ENCODE results near the gene NPW. TPM values are rescaled to one million over a fixed set of nuclear protein-coding genes. Genes with fewer than 3 reads are reported as not detected.

Gene NPW
- total RNA-seq, 1 donor from 2014 or later = 0.82 TPM

DNA sequence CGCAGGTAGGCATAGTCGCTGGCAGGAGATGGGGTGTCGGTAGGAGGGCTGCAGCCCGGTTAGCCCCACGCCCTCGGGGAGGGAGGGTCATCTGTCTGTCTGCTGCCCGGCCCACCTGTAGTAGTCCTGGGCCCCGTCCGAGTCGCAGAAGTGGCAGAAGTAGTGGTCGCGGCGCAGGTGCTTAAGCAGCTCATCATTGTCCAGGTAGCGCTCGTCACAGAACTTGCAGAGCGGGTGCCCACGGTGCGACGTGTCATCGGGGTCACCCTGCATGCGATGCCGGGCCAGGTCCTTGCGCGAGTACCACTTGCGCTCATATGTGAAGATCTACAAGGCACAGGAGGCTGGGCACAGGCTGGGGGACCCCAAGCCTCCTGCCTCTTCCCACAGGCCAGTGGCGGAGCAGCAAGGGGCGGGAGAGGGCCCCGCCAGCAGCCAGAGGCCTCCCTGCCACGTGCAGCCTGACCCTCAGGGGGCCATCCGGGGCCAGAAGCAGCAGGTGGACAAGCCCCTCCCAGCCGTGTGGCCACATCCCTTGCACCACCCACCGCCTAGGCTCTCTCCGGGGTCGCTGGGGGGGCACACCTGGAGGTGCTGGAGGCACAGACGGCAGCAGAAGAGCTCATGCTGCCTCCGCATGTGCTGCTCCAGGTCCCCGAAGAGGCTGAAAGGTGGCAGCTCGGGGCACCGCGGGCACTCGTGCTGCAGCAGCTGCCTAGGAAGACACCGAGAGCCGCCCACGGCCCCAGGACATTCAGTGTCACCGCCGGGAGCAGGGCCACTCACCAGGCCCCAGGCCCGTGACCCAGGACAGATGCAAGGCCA lies 17.0 kb upstream of the NPW start:
- DNase-seq (ENCODE audit: low spot score) = no peak
- H3K9me3 Mint-ChIP-seq (ENCODE audit: unreplicated experiment) = no peaks in the 10 kb centered on the region
- no peak overlapping the region for H3K27ac Mint-ChIP-seq (ENCODE audit: unreplicated experiment)
- peaks cover 7% of the 10 kb centered on the region for H3K27me3 Mint-ChIP-seq (ENCODE audit: unreplicated experiment)
- peaks cover 5% of the 10 kb centered on the region for H3K4me1 Mint-ChIP-seq (ENCODE audit: unreplicated experiment)
- no peak for TF ChIP-seq CTCF (IDR thresholded peaks at IDR 0.05; ENCODE audit: unreplicated experiment)
- H3K36me3 Mint-ChIP-seq (ENCODE audit: low read depth, unreplicated experiment) = no peaks in the 10 kb centered on the region
- H3K4me3 Mint-ChIP-seq (ENCODE audit: unreplicated experiment) = peak overlapping the region; percentile 37

- DNase-seq (ENCODE audit: low spot score) = no peak
- no peak overlapping the region for H3K27ac Mint-ChIP-seq (ENCODE audit: unreplicated experiment)
- H3K4me3 Mint-ChIP-seq (ENCODE audit: unreplicated experiment) = no peak overlapping the region
- peaks cover 1% of the 10 kb centered on the region for H3K36me3 Mint-ChIP-seq (ENCODE audit: low read depth, unreplicated experiment)
- peaks cover 9% of the 10 kb centered on the region for H3K27me3 Mint-ChIP-seq (ENCODE audit: unreplicated experiment)
- no peak for TF ChIP-seq CTCF (IDR thresholded peaks at IDR 0.05; ENCODE audit: unreplicated experiment)
- H3K9me3 Mint-ChIP-seq (ENCODE audit: unreplicated experiment) = no peaks in the 10 kb centered on the region
- H3K4me1 Mint-ChIP-seq (ENCODE audit: unreplicated experiment) = peaks cover 10% of the 10 kb centered on the region
Measured at GRCh38 chr16:2003231-2003826, 16.3 kb upstream of the NPW start.

DNA sequence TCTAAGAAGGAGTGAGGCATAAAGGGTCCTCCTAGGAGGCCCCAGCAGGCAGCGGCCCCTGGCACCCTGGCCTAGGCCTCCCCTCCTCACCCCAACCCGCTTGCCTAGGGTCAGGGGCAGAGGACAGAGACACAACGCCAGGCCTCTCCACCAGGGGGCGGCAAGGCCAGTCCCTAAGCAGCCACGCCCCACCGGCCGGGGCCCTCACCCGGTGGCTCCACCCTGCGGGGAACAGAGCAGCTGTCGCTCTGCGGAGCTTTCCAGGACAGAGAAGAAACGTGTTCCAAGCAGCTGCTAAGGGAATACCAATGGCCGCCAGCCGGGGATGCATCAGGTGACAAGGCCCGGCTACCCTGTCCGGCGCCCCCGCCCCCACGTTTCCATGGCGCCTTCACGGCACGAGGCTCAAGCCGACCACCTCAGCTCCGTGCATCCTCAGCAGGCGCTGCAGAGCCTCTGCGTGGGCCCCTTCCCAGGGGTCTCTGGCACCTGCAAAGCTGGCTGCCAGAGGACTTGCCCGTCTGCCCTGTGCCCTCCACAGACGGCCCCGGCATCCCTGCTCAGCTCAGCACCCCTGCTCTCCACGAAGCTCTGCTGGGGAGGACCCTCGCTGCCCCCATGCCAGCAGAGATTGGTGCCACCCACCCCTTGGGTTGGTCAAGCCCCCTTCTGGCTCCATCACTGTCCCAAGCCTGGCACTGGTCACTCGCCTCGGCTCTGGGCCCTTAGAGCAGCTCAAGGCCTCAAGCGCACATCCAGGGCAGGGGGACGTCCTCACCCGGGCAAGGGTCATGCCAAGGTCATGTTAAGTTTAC lies 15.6 kb upstream of the NPW start:
- peak; percentile 97 for DNase-seq (ENCODE audit: low spot score)
- Mint-ChIP-seq H3K27ac (ENCODE audit: unreplicated experiment) (no peak overlapping the region), H3K36me3 (ENCODE audit: low read depth, unreplicated experiment) (peaks cover 6% of the 10 kb centered on the region), H3K4me1 (ENCODE audit: unreplicated experiment) (peaks cover 15% of the 10 kb centered on the region), H3K27me3 (ENCODE audit: unreplicated experiment) (peaks cover 11% of the 10 kb centered on the region), H3K9me3 (ENCODE audit: unreplicated experiment) (no peaks in the 10 kb centered on the region), H3K4me3 (ENCODE audit: unreplicated experiment) (no peak overlapping the region)
- peak; percentile 91 for TF ChIP-seq CTCF (IDR thresholded peaks at IDR 0.05; ENCODE audit: unreplicated experiment)

GRCh38 chr16:2004795-2005517 lies 14.6 kb upstream of the NPW start:
- no peak for DNase-seq (ENCODE audit: low spot score)
- Mint-ChIP-seq H3K27me3 (ENCODE audit: unreplicated experiment) (peaks cover 11% of the 10 kb centered on the region), H3K4me3 (ENCODE audit: unreplicated experiment) (no peak overlapping the region), H3K4me1 (ENCODE audit: unreplicated experiment) (peaks cover 16% of the 10 kb centered on the region), H3K27ac (ENCODE audit: unreplicated experiment) (no peak overlapping the region), H3K9me3 (ENCODE audit: unreplicated experiment) (no peaks in the 10 kb centered on the region), H3K36me3 (ENCODE audit: low read depth, unreplicated experiment) (peaks cover 6% of the 10 kb centered on the region)
- no peak for TF ChIP-seq CTCF (IDR thresholded peaks at IDR 0.05; ENCODE audit: unreplicated experiment)
